Measurements from ENCODE around the gene ANOS1. TPM values are rescaled to one million over a fixed set of nuclear protein-coding genes. Genes with fewer than 3 reads are reported as not detected.
A peak's percentile ranks its signal among the peaks of the same experiment; 100 is the strongest.

The ANOS1 gene
- total RNA-seq, 2 donors from 2014 or later = 23.6 to 31.9 TPM

GRCh38 chrX:8663325-8663724 lies 68.6 kb downstream of the ANOS1 start:
- Histone ChIP-seq H3K27ac (no peak overlapping the region), H3K27me3 (replicated peaks; ENCODE audit: insufficient read depth) (no peaks in the 10 kb centered on the region), H3K36me3 (no peaks in the 10 kb centered on the region), H3K4me3 (no peak overlapping the region), H3K4me1 (replicated peaks) (no peaks in the 10 kb centered on the region), H3K9me3 (no peaks in the 10 kb centered on the region)
- no peak for DNase-seq (ENCODE audit: low spot score)
- WGBS = 88% methylated on average over 1 of the region's 1 CpG
- intact Hi-C loops (cut with DNase I) = no loop called here
- no peak for TF ChIP-seq POLR2AphosphoS5 (IDR thresholded peaks at IDR 0.05)
- no peak for TF ChIP-seq POLR2A (IDR thresholded peaks at IDR 0.05)
- no peak for TF ChIP-seq CTCF (IDR thresholded peaks at IDR 0.05)

- WGBS = 60% methylated on average over 1 of the region's 2 CpGs
- H3K27ac ChIP-seq = no peak overlapping the region
- intact Hi-C loops (cut with DNase I) = no loop called here
- H3K9me3 ChIP-seq = no peaks in the 10 kb centered on the region
- no peaks in the 10 kb centered on the region for H3K36me3 ChIP-seq
- TF ChIP-seq POLR2AphosphoS5 (IDR thresholded peaks at IDR 0.05) = no peak
- no peak for TF ChIP-seq CTCF (IDR thresholded peaks at IDR 0.05)
- TF ChIP-seq POLR2A (IDR thresholded peaks at IDR 0.05) = no peak
- no peak overlapping the region for H3K4me3 ChIP-seq
- H3K4me1 ChIP-seq (replicated peaks) = no peaks in the 10 kb centered on the region
- no peak for DNase-seq (ENCODE audit: low spot score)
- H3K27me3 ChIP-seq (replicated peaks; ENCODE audit: insufficient read depth) = no peaks in the 10 kb centered on the region
Measured at GRCh38 chrX:8657883-8658282, 74.1 kb downstream of the ANOS1 start.

- 27% methylated on average over 2 of the region's 2 CpGs for WGBS
- Histone ChIP-seq H3K4me1 (replicated peaks) (no peaks in the 10 kb centered on the region), H3K27ac (peak overlapping the region; percentile 38 to 63), H3K36me3 (no peaks in the 10 kb centered on the region), H3K4me3 (no peak overlapping the region), H3K27me3 (replicated peaks; ENCODE audit: insufficient read depth) (no peaks in the 10 kb centered on the region), H3K9me3 (no peaks in the 10 kb centered on the region)
- peak; percentile 80 for DNase-seq (ENCODE audit: low spot score)
- TF ChIP-seq CTCF (IDR thresholded peaks at IDR 0.05) (no peak), POLR2AphosphoS5 (IDR thresholded peaks at IDR 0.05) (peak; percentile 87)
- intact Hi-C loops (cut with DNase I) = no loop called here
Measured at GRCh38 chrX:8653956-8654355, 78.0 kb downstream of the ANOS1 start.

- intact Hi-C loops (cut with DNase I) = no loop called here
Measured at GRCh38 chrX:8649969-8650368, 82.0 kb downstream of the ANOS1 start.

More at GRCh38 chrX:8649969-8650368, 82.0 kb downstream of the ANOS1 start:
- Histone ChIP-seq H3K27me3 (replicated peaks; ENCODE audit: insufficient read depth) (no peaks in the 10 kb centered on the region), H3K36me3 (no peaks in the 10 kb centered on the region), H3K27ac (no peak overlapping the region), H3K4me3 (no peak overlapping the region), H3K9me3 (no peaks in the 10 kb centered on the region), H3K4me1 (replicated peaks) (no peaks in the 10 kb centered on the region)
- no peak for DNase-seq (ENCODE audit: low spot score)
- TF ChIP-seq CTCF (IDR thresholded peaks at IDR 0.05) (no peak), POLR2A (IDR thresholded peaks at IDR 0.05) (no peak), POLR2AphosphoS5 (IDR thresholded peaks at IDR 0.05) (no peak)
